Smooth muscle cell (in vitro differentiated cells): ENCODE measurements around the gene ZNF548. TPM values are rescaled to one million over a fixed set of nuclear protein-coding genes. Genes with fewer than 3 reads are reported as not detected.

ENCODE experiments used
- DNase-seq: peaks from one replicate; lab custom pipeline; 2025; ENCODE audit not compliant: unreplicated experiment; lab: John Stamatoyannopoulos, UW
- H2AFZ ChIP-seq: fragments of 200-600 bp; sonication (generic); 2 replicates; pipeline ENCODE4 v1.6.0; 2016; ENCODE audit warnings: antibody characterized with exemption, low read depth, mild to moderate bottlenecking
- H3F3A ChIP-seq: fragments of 200-600 bp; sonication (generic); 2 replicates; pipeline ENCODE4 v1.6.0; 2017; ENCODE audit warnings: antibody characterized with exemption, low read depth
- H3K27ac ChIP-seq: fragments of 200-600 bp; sonication (generic); 2 replicates; pipeline ENCODE4 v1.5.1; 2016; ENCODE audit warnings: low read depth, mild to moderate bottlenecking
- H3K27me3 ChIP-seq: fragments of 200-600 bp; sonication (generic); 2 replicates; pipeline ENCODE4 v1.6.1; 2016; ENCODE audit warnings: low read depth, mild to moderate bottlenecking
- H3K36me3 ChIP-seq: fragments of 200-600 bp; sonication (generic); 2 replicates; pipeline ENCODE4 v1.5.1; 2016; ENCODE audit warnings: low read depth
- H3K4me1 ChIP-seq: fragments of 200-600 bp; sonication (generic); 2 replicates; pipeline ENCODE4 v1.5.1; 2016; ENCODE audit warnings: low read depth
- H3K4me2 ChIP-seq: fragments of 200-600 bp; sonication (generic); 2 replicates; pipeline ENCODE4 v1.6.0; 2016; ENCODE audit warnings: mild to moderate bottlenecking
- H3K4me3 ChIP-seq: fragments of 200-600 bp; sonication (generic); 2 replicates; pipeline ENCODE4 v1.5.1; 2016; ENCODE audit warnings: mild to moderate bottlenecking
- H3K79me2 ChIP-seq: fragments of 200-600 bp; sonication (generic); 2 replicates; pipeline ENCODE4 v1.6.0; 2016; ENCODE audit warnings: low read depth, mild to moderate bottlenecking
- H3K9ac ChIP-seq: fragments of 200-600 bp; sonication (generic); 2 replicates; pipeline ENCODE4 v1.6.0; 2016; ENCODE audit warnings: low read depth
- H3K9me3 ChIP-seq: fragments of 200-600 bp; sonication (generic); replicated peaks from 2 replicates; pipeline ENCODE4 v1.5.1; 2016; ENCODE audit warnings: low read depth
- H4K20me1 ChIP-seq: fragments of 200-600 bp; sonication (generic); 2 replicates; pipeline ENCODE4 v1.6.0; 2016; ENCODE audit warnings: low read depth
- CTCF ChIP-seq: fragments of 200-600 bp; sonication (generic); IDR thresholded peaks from 2 replicates; pipeline ENCODE4 v1.5.1; 2017; ENCODE audit warnings: borderline replicate concordance, mild to moderate bottlenecking, antibody characterized with exemption; ENCODE audit not compliant: insufficient read depth, poor library complexity, severe bottlenecking
- WGBS: methylation state at CpG from one replicate; pipeline ENCODE4 v1.1.7; 2016; ENCODE audit warnings: low lambda C conversion rate; 5-methylcytosine and 5-hydroxymethylcytosine counted together
- polyA plus RNA-seq: library from polyadenylated mRNA; unstranded; fragments of >200 nt; fragmentation: Nextera tagmentation; extraction: Ambion mirVana; gene quantifications from 2 replicates; pipeline ENCODE4 v1.2.1, GENCODE V29; 2016
- total RNA-seq: library from RNA; depleted of rRNA; stranded (reverse); fragments of >200 nt; gene quantifications from 2 replicates; pipeline ENCODE4 v1.2.3, GENCODE V29; 2014

The ZNF548 gene
- total and polyA plus RNA-seq, 2 experiments from 2014 or later: 13.1 to 27.3 TPM

GRCh38 chr19:57382806-57383488 lies 6.7 kb upstream of the ZNF548 start:
- no peak for DNase-seq
- Histone ChIP-seq H3K36me3 (peaks cover 5% of the 10 kb centered on the region), H3K27me3 (no peaks in the 10 kb centered on the region), H3K4me1 (no peaks in the 10 kb centered on the region), H3K9me3 (peaks cover 5% of the 10 kb centered on the region), H3K9ac (no peak overlapping the region), H2AFZ (no peak overlapping the region), H3K4me2 (no peak overlapping the region), H3K79me2 (no peaks in the 10 kb centered on the region), H4K20me1 (no peaks in the 10 kb centered on the region), H3F3A (no peaks in the 10 kb centered on the region), H3K4me3 (no peak overlapping the region), H3K27ac (no peak overlapping the region)
- no peak for TF ChIP-seq CTCF
- WGBS: 85% methylated on average over 7 of the region's 7 CpGs

- peak overlapping the region; percentile 79 for H3K4me3 ChIP-seq
- H3K4me1 ChIP-seq: peaks cover 12% of the 10 kb centered on the region
- 58% methylated on average over 11 of the region's 11 CpGs for WGBS
- peak overlapping the region; percentile 92 for H2AFZ ChIP-seq
- no peak for TF ChIP-seq CTCF
- no peaks in the 10 kb centered on the region for H3K9me3 ChIP-seq
- H3K36me3 ChIP-seq: no peaks in the 10 kb centered on the region
- peaks cover 27% of the 10 kb centered on the region for H4K20me1 ChIP-seq
- peak overlapping the region; percentile 83 for H3K4me2 ChIP-seq
- H3K27ac ChIP-seq: peak overlapping the region; percentile 93
- H3F3A ChIP-seq: no peaks in the 10 kb centered on the region
- no peak for DNase-seq
- peak overlapping the region; percentile 97 for H3K9ac ChIP-seq
- H3K79me2 ChIP-seq: peaks cover 43% of the 10 kb centered on the region
- H3K27me3 ChIP-seq: no peaks in the 10 kb centered on the region
These were observed 392 bp upstream of the ZNF548 start for GRCh38 chr19:57389194-57389729.

GRCh38 chr19:57395710-57396109 lies 6.1 kb downstream of the ZNF548 start:
- TF ChIP-seq CTCF: no peak
- H3K79me2 ChIP-seq: peaks cover 36% of the 10 kb centered on the region
- WGBS: 97% methylated on average over 5 of the region's 5 CpGs
- no peak overlapping the region for H3K4me3 ChIP-seq
- H3K27me3 ChIP-seq: no peaks in the 10 kb centered on the region
- DNase-seq: no peak
- H3K9ac ChIP-seq: no peak overlapping the region
- no peak overlapping the region for H3K27ac ChIP-seq
- peaks cover 20% of the 10 kb centered on the region for H3K36me3 ChIP-seq
- peaks cover 8% of the 10 kb centered on the region for H3K4me1 ChIP-seq
- H3K4me2 ChIP-seq: no peak overlapping the region
- peaks cover 26% of the 10 kb centered on the region for H4K20me1 ChIP-seq
- H3F3A ChIP-seq: no peaks in the 10 kb centered on the region
- H2AFZ ChIP-seq: no peak overlapping the region
- H3K9me3 ChIP-seq: no peaks in the 10 kb centered on the region

GRCh38 chr19:57398868-57399267 lies 9.2 kb downstream of the ZNF548 start:
- H3F3A ChIP-seq: no peaks in the 10 kb centered on the region
- no peak for TF ChIP-seq CTCF
- no peaks in the 10 kb centered on the region for H3K4me1 ChIP-seq
- H3K27me3 ChIP-seq: no peaks in the 10 kb centered on the region
- H3K9ac ChIP-seq: no peak overlapping the region
- peaks cover 8% of the 10 kb centered on the region for H3K79me2 ChIP-seq
- WGBS: over 99% methylated on average over 5 of the region's 5 CpGs
- no peak overlapping the region for H2AFZ ChIP-seq
- peaks cover 20% of the 10 kb centered on the region for H3K36me3 ChIP-seq
- no peak for DNase-seq
- H3K4me2 ChIP-seq: no peak overlapping the region
- no peak overlapping the region for H3K27ac ChIP-seq
- no peaks in the 10 kb centered on the region for H3K9me3 ChIP-seq
- no peak overlapping the region for H3K4me3 ChIP-seq
- peaks cover 2% of the 10 kb centered on the region for H4K20me1 ChIP-seq
